ENCODE measurements around the gene ATP2A3.

GRCh38 chr17:3944485-3945388 lies 19.5 kb downstream of the ATP2A3 start:
- TF ChIP-seq, protein P1, sequence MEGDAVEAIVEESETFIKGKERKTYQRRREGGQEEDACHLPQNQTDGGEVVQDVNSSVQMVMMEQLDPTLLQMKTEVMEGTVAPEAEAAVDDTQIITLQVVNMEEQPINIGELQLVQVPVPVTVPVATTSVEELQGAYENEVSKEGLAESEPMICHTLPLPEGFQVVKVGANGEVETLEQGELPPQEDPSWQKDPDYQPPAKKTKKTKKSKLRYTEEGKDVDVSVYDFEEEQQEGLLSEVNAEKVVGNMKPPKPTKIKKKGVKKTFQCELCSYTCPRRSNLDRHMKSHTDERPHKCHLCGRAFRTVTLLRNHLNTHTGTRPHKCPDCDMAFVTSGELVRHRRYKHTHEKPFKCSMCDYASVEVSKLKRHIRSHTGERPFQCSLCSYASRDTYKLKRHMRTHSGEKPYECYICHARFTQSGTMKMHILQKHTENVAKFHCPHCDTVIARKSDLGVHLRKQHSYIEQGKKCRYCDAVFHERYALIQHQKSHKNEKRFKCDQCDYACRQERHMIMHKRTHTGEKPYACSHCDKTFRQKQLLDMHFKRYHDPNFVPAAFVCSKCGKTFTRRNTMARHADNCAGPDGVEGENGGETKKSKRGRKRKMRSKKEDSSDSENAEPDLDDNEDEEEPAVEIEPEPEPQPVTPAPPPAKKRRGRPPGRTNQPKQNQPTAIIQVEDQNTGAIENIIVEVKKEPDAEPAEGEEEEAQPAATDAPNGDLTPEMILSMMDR (conservative IDR thresholded peaks at IDR 0.05): no peak
- TF ChIP-seq EZH2 (IDR thresholded peaks at IDR 0.05; ENCODE audit: low read depth): no peak
